ENCODE data around the gene EDN2.

EDN2 gene

DNA sequence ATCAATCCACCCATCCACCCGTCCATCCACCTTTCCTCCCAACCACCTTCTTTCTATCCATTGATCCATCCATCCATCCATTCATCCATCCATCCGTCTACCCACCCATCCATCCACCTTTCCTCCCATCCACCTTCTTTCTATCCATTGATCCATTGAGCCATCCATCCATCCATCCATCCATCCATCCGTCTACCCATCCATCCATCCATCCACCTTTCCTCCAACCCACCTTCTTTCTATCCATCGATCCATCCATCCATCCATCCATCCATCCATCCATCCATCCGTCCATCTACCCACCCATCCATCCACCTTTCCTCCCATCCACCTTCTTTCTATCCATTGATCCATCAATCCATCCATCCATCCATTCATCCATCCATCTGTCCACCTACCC lies 5.1 kb upstream of the EDN2 start:
- H3K4me1 ChIP-seq (ENCODE audit: control insufficient read depth, insufficient read depth, low read length): peaks cover 30% of the 10 kb centered on the region
- H3K27ac ChIP-seq (ENCODE audit: low read depth, low read length): no peak overlapping the region
- no peaks in the 10 kb centered on the region for H3K9me3 ChIP-seq (ENCODE audit: control insufficient read depth, insufficient read depth, low read length)
- no peak overlapping the region for H3K9ac ChIP-seq (ENCODE audit: low read depth, low read length)
- peaks cover 10% of the 10 kb centered on the region; the same call in 1 of the 2 replicates for H3K27me3 ChIP-seq (ENCODE audit: control insufficient read depth, insufficient read depth, low read length)
- H3K36me3 ChIP-seq (ENCODE audit: control insufficient read depth, insufficient read depth, low read length): no peaks in the 10 kb centered on the region
- no peak overlapping the region for H3K4me3 ChIP-seq (ENCODE audit: low read depth, low read length)

DNA sequence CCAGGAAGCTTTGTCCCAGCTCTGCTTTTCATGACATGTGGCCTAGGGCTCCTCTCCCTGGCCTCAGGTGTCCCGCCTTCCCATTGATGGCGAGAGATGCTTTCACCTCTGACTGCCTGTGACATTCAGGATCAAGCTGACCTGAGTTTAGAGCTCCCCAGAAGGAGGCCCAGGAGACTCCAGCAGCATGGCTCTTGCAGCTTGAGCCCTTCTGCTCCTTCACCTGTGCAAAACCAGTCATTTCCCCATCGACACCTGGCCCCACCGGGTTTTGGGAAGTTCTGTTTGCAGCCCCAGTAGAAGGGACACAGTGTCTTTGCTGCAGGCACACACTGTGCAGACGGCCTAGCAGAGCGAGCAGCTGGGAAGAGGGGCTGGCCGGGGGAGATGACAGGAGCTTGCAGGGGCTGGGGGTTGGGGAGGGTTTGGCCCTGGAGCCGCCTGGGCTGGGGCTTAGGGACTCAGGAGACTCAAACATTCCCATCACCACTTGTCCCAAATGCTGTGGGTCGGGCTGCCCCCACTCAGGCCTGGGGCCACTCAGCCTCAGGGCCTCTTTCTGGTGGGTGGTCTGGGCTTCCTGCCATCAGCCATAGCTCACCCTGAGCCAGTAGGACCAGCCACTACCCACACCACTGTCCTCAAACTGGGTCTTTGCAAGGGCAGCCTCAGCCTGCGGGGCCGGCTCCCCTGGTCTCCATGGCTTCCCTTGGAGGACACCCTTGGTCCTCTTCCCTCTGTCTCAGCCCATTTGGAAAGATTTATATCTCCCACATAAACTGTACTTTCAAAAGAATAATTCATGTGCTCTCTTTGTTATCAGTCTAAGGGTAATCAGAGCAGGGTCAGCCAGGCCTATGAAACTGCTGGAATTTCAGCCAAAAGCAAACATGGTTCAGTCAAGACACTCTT lies 3.8 kb upstream of the EDN2 start:
- peaks cover 10% of the 10 kb centered on the region; the same call in 1 of the 2 replicates for H3K27me3 ChIP-seq (ENCODE audit: control insufficient read depth, insufficient read depth, low read length)
- peaks cover 30% of the 10 kb centered on the region for H3K4me1 ChIP-seq (ENCODE audit: control insufficient read depth, insufficient read depth, low read length)
- no peak overlapping the region for H3K4me3 ChIP-seq (ENCODE audit: low read depth, low read length)
- H3K36me3 ChIP-seq (ENCODE audit: control insufficient read depth, insufficient read depth, low read length): no peaks in the 10 kb centered on the region
- H3K27ac ChIP-seq (ENCODE audit: low read depth, low read length): no peak overlapping the region
- H3K9me3 ChIP-seq (ENCODE audit: control insufficient read depth, insufficient read depth, low read length): no peaks in the 10 kb centered on the region
- H3K9ac ChIP-seq (ENCODE audit: low read depth, low read length): no peak overlapping the region

DNA sequence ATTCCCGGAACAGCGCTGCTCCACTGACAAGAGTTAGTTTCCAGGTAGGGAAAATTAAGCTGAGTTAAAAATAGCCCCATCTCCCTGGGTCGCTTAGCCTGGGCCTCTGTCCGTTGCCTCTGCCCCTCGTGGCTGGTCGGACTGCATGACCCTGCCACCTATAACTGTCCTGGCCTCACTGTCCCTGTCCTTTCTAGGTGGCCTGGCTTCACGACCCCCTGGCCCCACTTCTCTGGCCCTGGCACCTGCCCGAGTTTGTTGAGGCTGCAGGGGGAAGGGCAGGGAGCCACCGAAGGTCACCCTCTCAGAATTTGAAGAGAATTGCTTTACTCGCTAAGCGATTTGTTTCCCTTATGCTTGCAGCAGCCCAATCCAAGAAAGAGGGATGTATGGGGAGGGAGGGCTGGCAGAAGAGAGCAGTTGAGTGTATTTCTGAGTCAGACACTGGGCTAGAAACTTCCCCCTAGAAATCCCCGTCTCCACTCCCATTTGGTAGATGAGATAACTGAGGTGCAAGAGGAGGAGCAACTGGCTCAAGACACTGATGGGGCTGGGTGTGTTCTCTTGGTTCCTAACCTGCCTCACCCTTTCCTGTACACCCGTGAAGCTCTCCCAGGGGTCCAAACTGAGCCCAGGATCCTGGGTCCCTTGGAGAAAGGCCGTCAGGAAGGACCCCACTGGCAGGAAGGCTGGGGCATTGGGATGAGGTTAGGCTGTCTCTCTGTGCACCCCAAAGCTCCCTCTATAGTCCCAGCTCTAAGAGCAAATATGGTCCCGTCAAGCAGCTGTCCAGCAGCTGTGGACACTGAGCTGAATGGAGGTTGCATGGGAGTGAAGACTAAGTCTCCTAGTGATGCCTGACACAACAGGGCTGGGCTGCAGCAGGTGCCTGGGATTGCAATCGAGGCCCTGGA lies 2.9 kb upstream of the EDN2 start:
- H3K4me1 ChIP-seq (ENCODE audit: control insufficient read depth, insufficient read depth, low read length): peaks cover 30% of the 10 kb centered on the region

DNA sequence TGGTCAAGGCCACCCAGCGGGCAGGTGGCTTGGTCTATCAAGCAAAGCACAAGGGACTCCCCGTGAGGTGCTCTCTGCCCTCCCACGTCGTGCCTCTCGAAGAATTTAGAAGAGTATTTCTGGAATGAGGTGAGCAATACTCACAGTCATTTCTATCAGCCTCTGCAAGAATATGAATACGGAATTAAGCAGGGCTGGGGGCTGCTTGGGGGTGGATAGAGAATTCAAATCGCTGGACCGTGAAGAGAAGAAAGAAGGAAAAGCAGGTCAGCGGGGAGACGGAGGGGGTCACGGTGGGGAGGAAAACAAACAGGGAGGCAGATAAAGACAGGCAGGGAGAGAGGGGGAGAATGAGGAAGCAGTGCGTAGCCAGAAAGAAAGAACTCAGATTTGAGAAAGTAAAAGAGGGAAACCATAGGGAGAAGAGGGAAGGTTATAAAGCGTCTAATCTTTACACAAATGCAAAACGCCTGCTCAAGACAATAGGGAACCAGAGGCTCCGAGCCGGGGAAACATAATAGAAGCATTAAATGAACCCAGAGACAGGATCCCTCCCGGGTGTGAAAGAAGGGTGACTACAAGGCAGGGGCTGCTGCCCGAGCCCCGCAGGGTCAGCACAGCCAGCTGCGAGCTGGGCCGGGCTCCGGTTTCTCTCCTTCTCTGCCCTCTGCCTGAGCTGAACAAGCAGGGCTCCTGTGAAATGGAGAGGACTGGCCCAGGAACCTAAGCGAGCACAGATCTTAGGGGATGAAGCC lies 2.1 kb upstream of the EDN2 start:
- H3K4me1 ChIP-seq (ENCODE audit: control insufficient read depth, insufficient read depth, low read length): peaks cover 30% of the 10 kb centered on the region
- peak overlapping the region; percentile 19; the same call in 1 of the 2 replicates for H3K9ac ChIP-seq (ENCODE audit: low read depth, low read length)
- H3K27me3 ChIP-seq (ENCODE audit: control insufficient read depth, insufficient read depth, low read length): peaks cover 10% of the 10 kb centered on the region; the same call in 1 of the 2 replicates
- H3K27ac ChIP-seq (ENCODE audit: low read depth, low read length): peak overlapping the region; percentile 89
- no peaks in the 10 kb centered on the region for H3K9me3 ChIP-seq (ENCODE audit: control insufficient read depth, insufficient read depth, low read length)
- H3K36me3 ChIP-seq (ENCODE audit: control insufficient read depth, insufficient read depth, low read length): no peaks in the 10 kb centered on the region
- H3K4me3 ChIP-seq (ENCODE audit: low read depth, low read length): peak overlapping the region; percentile 30

More for the DNA sequence above, 2.9 kb upstream of the EDN2 start:
- peak overlapping the region; percentile 30 for H3K4me3 ChIP-seq (ENCODE audit: low read depth, low read length)
- peaks cover 10% of the 10 kb centered on the region; the same call in 1 of the 2 replicates for H3K27me3 ChIP-seq (ENCODE audit: control insufficient read depth, insufficient read depth, low read length)
- peak overlapping the region; percentile 19; the same call in 1 of the 2 replicates for H3K9ac ChIP-seq (ENCODE audit: low read depth, low read length)
- no peaks in the 10 kb centered on the region for H3K36me3 ChIP-seq (ENCODE audit: control insufficient read depth, insufficient read depth, low read length)
- no peaks in the 10 kb centered on the region for H3K9me3 ChIP-seq (ENCODE audit: control insufficient read depth, insufficient read depth, low read length)
- H3K27ac ChIP-seq (ENCODE audit: low read depth, low read length): peak overlapping the region; percentile 89

DNA sequence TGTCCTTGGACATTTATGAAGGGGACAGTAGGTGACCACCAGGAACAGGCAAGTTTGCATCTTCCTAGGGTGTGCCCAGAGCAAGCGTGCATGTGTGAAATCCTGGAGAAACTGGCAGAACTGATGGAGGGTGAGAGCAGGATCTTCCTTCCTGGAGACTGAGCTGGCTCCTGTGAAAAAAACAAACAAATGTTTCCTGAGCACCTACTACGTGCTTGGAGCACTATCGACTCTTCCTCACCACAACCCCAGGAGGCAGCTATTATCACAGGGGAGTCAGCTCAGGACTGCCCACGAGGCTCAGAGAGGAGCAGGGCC lies 1.5 kb upstream of the EDN2 start:
- Histone ChIP-seq H3K4me1 (ENCODE audit: control insufficient read depth, insufficient read depth, low read length) (peaks cover 30% of the 10 kb centered on the region), H3K4me3 (ENCODE audit: low read depth, low read length) (no peak overlapping the region), H3K9ac (ENCODE audit: low read depth, low read length) (no peak overlapping the region), H3K36me3 (ENCODE audit: control insufficient read depth, insufficient read depth, low read length) (no peaks in the 10 kb centered on the region), H3K27me3 (ENCODE audit: control insufficient read depth, insufficient read depth, low read length) (peaks cover 10% of the 10 kb centered on the region; the same call in 1 of the 2 replicates), H3K9me3 (ENCODE audit: control insufficient read depth, insufficient read depth, low read length) (no peaks in the 10 kb centered on the region), H3K27ac (ENCODE audit: low read depth, low read length) (peak overlapping the region; percentile 89)

DNA sequence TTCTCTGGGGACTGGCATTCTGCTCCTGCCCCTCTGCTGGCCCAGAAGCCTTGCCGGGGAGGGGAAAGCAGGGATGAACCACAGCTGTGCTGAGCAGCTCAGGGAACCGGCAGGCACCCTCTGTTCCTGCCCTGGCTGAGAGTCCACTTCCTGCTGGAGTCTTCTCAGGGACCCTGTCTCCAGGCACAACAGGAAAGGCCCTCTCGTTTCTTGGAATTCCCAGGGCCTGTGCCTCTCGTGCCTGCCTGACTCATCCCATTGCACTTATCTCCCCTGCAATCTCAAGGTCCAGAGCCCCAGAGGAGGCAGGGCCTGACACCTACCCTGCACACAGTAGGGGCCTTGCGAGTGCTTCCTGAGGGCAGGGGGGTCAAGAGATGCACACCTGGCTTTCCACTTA lies 1.1 kb upstream of the EDN2 start:
- Histone ChIP-seq H3K27ac (ENCODE audit: low read depth, low read length) (peak overlapping the region; percentile 89), H3K9ac (ENCODE audit: low read depth, low read length) (no peak overlapping the region), H3K9me3 (ENCODE audit: control insufficient read depth, insufficient read depth, low read length) (no peaks in the 10 kb centered on the region)

DNA sequence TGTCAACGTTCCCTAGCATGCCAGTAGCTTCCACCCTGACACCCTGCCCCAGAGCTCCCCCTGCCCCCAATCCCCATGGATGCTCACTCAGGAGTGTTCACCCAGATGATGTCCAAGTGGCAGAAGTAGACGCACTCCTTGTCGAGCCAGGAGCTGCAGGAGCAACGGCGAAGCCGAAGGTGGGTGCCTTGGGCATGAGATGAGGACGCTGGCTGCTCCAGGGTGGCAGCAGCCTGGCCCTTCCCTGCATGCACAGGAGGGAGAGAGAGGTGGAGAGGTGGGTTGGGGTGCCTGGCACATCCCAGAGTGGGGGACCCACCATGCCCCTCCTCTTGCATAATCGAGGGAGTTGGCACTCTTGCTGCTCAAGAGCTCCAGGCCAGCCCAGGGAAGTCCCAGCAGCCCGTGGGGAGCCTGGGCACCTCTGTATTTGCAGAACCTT lies 502 bp downstream of the EDN2 start:
- Histone ChIP-seq H3K27me3 (ENCODE audit: control insufficient read depth, insufficient read depth, low read length) (peaks cover 10% of the 10 kb centered on the region; the same call in 1 of the 2 replicates), H3K4me3 (ENCODE audit: low read depth, low read length) (no peak overlapping the region), H3K4me1 (ENCODE audit: control insufficient read depth, insufficient read depth, low read length) (peaks cover 30% of the 10 kb centered on the region), H3K36me3 (ENCODE audit: control insufficient read depth, insufficient read depth, low read length) (no peaks in the 10 kb centered on the region), H3K9ac (ENCODE audit: low read depth, low read length) (no peak overlapping the region), H3K9me3 (ENCODE audit: control insufficient read depth, insufficient read depth, low read length) (no peaks in the 10 kb centered on the region), H3K27ac (ENCODE audit: low read depth, low read length) (no peak overlapping the region)

More for the DNA sequence above, 1.1 kb upstream of the EDN2 start:
- H3K27me3 ChIP-seq (ENCODE audit: control insufficient read depth, insufficient read depth, low read length): peaks cover 10% of the 10 kb centered on the region; the same call in 1 of the 2 replicates
- H3K36me3 ChIP-seq (ENCODE audit: control insufficient read depth, insufficient read depth, low read length): no peaks in the 10 kb centered on the region
- no peak overlapping the region for H3K4me3 ChIP-seq (ENCODE audit: low read depth, low read length)
- peaks cover 30% of the 10 kb centered on the region for H3K4me1 ChIP-seq (ENCODE audit: control insufficient read depth, insufficient read depth, low read length)

DNA sequence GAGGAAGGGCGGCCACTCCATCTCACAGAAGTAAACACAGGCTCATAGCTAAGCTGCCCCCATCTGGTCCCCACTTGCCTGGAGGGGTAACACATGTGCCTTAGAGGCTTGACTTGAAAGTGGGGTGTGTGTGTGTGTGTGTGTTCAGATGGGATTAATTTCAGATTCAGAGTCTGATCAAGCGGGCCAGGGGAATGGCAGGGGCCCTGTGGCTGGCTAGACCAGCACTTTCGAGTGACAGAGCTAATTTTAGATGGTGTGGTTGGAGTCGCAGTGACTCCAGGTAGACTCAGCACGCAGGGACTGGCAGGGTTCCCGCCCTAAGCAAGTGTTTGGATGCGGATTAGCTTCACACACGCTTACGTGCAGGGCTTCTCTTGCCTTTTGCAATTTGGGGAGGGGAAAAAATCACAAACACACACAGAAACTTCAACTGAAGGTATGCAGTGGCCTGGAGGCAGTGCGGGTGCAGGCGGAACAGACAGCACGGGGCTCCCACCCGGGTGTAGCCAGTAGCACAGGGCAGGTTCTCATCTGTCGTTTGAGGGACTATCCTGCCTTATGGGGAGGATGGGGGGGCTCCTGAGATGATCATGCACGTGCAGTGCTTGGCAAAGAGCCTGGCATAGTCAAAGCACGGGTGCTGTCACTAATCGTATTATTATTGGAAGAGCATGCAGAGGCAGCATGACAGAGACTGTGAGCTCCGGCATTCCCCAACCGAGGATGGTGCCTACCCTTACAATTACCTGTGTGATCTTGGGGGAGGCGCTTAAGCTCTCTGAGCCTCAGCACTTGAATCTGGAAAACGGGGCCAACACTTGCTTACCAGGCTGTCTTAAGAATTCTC lies 1.3 kb downstream of the EDN2 start:
- no peak overlapping the region for H3K4me3 ChIP-seq (ENCODE audit: low read depth, low read length)
- H3K4me1 ChIP-seq (ENCODE audit: control insufficient read depth, insufficient read depth, low read length): peaks cover 30% of the 10 kb centered on the region
- 0 out of 2 replicates have a peak, but pooled peaks cover 8% of the 10 kb centered on the region for H3K27me3 ChIP-seq (ENCODE audit: control insufficient read depth, insufficient read depth, low read length)
- no peaks in the 10 kb centered on the region for H3K36me3 ChIP-seq (ENCODE audit: control insufficient read depth, insufficient read depth, low read length)
- H3K27ac ChIP-seq (ENCODE audit: low read depth, low read length): no peak overlapping the region
- no peaks in the 10 kb centered on the region for H3K9me3 ChIP-seq (ENCODE audit: control insufficient read depth, insufficient read depth, low read length)
- no peak overlapping the region for H3K9ac ChIP-seq (ENCODE audit: low read depth, low read length)

DNA sequence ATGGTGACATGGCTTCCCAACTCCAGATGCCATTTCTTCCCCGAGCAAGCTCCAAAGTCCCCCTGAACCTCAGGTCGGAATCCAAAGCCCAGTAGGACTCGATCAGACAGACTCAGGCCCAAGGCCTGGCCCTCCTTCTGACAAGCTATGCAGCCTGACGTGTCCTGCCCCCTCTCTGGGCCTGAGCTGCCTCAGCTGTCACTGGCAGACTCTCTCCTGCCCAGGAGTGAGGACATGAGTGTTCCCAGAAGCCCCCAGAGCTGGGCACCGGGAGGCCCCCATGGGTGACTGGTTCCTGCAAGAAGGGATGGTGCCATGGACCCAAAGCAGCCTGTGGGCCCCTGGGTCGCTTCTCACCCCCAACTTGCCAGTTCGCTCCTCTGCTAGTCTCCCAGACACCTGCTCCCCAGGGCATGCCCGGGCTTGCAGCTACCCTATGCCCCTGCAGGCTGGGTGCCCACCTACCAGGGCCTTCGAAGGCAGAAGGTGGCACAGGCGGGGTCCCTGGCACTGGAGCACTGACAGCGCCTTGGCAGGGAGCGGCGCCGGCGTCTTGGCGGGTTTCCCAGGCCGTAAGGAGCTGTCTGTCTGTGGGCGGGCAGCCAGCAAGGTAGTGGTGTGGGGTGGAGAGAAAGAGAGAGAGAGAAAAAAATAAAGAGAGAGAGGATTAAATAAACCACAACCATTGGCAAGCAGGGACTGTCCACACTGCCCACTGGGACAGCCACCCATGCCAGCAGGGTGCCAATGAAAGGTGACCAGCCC lies 2.3 kb downstream of the EDN2 start:
- Histone ChIP-seq H3K36me3 (ENCODE audit: control insufficient read depth, insufficient read depth, low read length) (no peaks in the 10 kb centered on the region), H3K9ac (ENCODE audit: low read depth, low read length) (no peak overlapping the region), H3K27ac (ENCODE audit: low read depth, low read length) (no peak overlapping the region), H3K9me3 (ENCODE audit: control insufficient read depth, insufficient read depth, low read length) (no peaks in the 10 kb centered on the region), H3K4me1 (ENCODE audit: control insufficient read depth, insufficient read depth, low read length) (peaks cover 20% of the 10 kb centered on the region), H3K27me3 (ENCODE audit: control insufficient read depth, insufficient read depth, low read length) (no peaks in the 10 kb centered on the region), H3K4me3 (ENCODE audit: low read depth, low read length) (no peak overlapping the region)

Measured in HUES48 (cell line).